ENCODE measurements around the gene MIGA1.

DNA sequence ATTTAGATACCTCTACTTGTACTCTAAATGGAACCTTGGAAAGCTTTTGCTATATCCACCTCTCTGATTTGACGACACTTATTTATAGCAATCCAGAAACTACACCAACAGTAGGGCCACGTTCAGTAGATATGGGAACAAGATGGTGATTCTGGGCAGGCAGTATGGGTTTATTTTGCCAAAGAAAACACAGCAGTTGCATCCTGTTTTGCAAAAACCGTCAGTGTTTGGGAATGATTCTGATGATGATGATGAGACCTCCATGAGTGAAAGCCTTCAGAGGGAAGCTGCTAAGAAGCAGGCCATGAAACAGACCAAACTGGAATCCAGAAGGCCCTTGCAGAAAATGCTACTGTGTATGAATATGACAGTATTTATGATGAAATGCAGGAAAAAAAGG lies 67.5 kb downstream of the MIGA1 start:
- TF ChIP-seq, protein P1, sequence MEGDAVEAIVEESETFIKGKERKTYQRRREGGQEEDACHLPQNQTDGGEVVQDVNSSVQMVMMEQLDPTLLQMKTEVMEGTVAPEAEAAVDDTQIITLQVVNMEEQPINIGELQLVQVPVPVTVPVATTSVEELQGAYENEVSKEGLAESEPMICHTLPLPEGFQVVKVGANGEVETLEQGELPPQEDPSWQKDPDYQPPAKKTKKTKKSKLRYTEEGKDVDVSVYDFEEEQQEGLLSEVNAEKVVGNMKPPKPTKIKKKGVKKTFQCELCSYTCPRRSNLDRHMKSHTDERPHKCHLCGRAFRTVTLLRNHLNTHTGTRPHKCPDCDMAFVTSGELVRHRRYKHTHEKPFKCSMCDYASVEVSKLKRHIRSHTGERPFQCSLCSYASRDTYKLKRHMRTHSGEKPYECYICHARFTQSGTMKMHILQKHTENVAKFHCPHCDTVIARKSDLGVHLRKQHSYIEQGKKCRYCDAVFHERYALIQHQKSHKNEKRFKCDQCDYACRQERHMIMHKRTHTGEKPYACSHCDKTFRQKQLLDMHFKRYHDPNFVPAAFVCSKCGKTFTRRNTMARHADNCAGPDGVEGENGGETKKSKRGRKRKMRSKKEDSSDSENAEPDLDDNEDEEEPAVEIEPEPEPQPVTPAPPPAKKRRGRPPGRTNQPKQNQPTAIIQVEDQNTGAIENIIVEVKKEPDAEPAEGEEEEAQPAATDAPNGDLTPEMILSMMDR (IDR thresholded peaks at IDR 0.05), result no peak
- no peak for TF ChIP-seq POLR2A (IDR thresholded peaks at IDR 0.05)

All from esophagus squamous epithelium (tissue), 4 donors.